ENCODE measurements around the gene NLRP6.

DNA sequence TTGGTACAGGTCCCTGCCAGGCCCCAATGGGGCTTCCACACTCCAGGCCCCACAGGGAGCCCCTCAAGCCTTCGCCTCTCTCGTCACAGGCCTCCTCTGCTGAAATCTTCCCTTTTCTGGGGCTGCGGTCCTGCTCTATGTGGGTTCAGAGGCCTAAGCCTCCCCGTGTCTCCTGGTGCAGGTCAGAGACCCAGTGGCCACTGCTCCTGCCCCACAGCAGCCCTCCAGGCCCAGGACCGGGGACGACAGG, 48.3 kb downstream of the NLRP6 start:
- TF ChIP-seq GATA2 (IDR thresholded peaks at IDR 0.05; ENCODE audit: low read depth, low read length) (no peak), GATA3 (IDR thresholded peaks at IDR 0.05; ENCODE audit: low read depth, low read length) (no peak)
